Stimulated activated naive CD8-positive, alpha-beta T cell treated with anti-CD3 and anti-CD28 coated beads, Interleukin-15, amount 100 ng/mL, for 72 hours (primary cell): ENCODE results near the gene CHAF1B.

Experiments used
- ATAC-seq: fragments of 150-1000 bp; cut with Tn5 transposase; 2 replicates; pipeline ENCODE4 v1.10.0; 2021; ENCODE audit warnings: mild to moderate bottlenecking, moderate library complexity
- DNase-seq, 2 donors: peaks; one replicate each; pipeline ENCODE4 v3.0.0; 2021 to 2022
- H3K27ac Mint-ChIP-seq, 2 donors: one replicate each; pipeline ENCODE4 v1.8.0; 2022; ENCODE audit warnings: mild to moderate bottlenecking in 2 of 2, mixed read lengths in 2 of 2, moderate library complexity in 2 of 2
- H3K27me3 Mint-ChIP-seq: one replicate; pipeline ENCODE4 v1.8.0; 2022; ENCODE audit warnings: mixed read lengths
- H3K4me1 Mint-ChIP-seq: one replicate; pipeline ENCODE4 v1.8.0; 2022; ENCODE audit warnings: mild to moderate bottlenecking, mixed read lengths
- H3K4me3 Mint-ChIP-seq, 2 donors: one replicate each; pipeline ENCODE4 v1.8.0; 2022; ENCODE audit warnings: mild to moderate bottlenecking in 2 of 2, mixed read lengths in 2 of 2, moderate library complexity in 1 of 2
- H3K9me3 Mint-ChIP-seq, 2 donors: one replicate each; pipeline ENCODE4 v1.8.0; 2022; ENCODE audit warnings: mixed read lengths in 2 of 2

Gene CHAF1B

DNA sequence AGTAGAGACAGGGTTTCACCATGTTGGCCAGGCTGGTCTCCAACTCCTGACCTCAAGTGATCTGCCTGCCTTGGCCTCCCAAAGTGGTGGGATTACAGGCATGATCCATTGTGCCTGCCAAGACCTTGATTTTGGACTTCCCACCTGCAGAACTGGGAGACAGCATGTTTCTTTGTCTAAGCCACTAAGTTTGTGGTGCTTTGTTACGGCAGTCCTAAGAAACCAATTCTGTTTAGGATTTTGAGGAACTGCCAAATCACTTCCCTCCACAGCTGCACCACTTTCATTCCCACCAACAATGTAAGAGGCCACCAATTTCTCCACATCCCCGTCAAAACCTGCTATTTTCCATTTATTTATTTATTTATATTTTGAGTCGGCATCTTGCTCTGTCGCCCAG lies 46.1 kb downstream of the CHAF1B start:
- H3K4me3 Mint-ChIP-seq, result no peak overlapping the region

DNA sequence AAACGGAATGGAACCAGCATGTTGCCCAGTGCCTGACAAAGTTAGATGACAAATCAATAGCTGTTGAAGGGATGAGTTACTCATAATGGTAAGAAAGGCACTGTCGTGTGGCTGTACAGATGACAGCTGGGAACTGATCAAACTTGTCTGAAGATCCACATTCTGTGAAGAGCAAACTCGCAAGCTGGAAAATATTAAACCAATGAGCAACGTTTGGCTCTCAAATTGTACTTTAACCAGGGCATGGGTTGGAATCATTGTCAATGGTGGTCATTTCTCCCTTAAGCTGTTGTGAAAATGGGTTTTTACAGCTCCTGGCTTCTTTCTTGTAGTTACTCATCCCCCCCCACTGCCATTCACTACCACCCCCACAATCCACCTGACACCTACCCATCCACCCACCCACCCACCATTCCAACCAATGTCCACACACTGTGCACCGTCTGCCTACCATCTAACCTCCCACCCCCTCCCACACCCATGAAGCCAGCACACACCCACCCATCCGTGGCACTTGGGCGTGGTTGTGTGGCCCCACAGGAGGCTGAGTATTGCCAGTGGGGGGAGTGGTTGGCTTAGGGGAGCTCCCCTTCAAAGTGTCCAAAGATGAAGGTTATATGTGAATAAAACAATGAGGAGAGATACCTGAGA lies 48.0 kb downstream of the CHAF1B start:
- no peak for DNase-seq
- peaks cover 57% of the 10 kb centered on the region for H3K27me3 Mint-ChIP-seq
- no peak for ATAC-seq
- H3K4me1 Mint-ChIP-seq, result peaks cover 22% of the 10 kb centered on the region
- H3K27ac Mint-ChIP-seq, result no peak overlapping the region
- no peak overlapping the region for H3K4me3 Mint-ChIP-seq
- no peaks in the 10 kb centered on the region for H3K9me3 Mint-ChIP-seq

More for the DNA sequence above, 46.1 kb downstream of the CHAF1B start:
- ATAC-seq, result no peak
- Mint-ChIP-seq H3K27ac (no peak overlapping the region), H3K27me3 (peaks cover 57% of the 10 kb centered on the region), H3K9me3 (no peaks in the 10 kb centered on the region), H3K4me1 (peaks cover 22% of the 10 kb centered on the region)
- DNase-seq, result no peak

DNA sequence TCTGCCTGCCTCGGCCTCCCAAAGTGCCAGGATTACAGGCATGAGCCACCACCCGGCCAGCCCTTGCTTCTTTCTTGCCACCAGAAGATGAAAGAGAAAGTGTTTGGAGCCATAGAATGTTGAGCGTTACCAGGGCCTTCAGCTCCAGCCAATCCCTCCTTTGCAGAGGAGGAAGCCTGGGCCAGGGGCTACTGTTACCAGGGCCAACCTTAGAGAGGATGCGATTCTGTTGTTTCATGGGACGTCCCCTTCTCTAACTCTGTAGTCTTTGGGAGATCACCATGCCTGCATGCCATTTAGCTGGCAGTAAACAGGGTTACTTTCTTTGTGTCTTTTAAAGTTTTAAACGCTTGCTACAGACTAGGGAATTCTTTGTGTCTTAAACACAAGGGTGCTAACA lies 49.0 kb downstream of the CHAF1B start:
- Mint-ChIP-seq H3K4me3 (no peak overlapping the region), H3K9me3 (no peaks in the 10 kb centered on the region), H3K27me3 (peaks cover 50% of the 10 kb centered on the region), H3K4me1 (peaks cover 16% of the 10 kb centered on the region), H3K27ac (no peak overlapping the region)
- ATAC-seq, result no peak
- DNase-seq, result no peak

DNA sequence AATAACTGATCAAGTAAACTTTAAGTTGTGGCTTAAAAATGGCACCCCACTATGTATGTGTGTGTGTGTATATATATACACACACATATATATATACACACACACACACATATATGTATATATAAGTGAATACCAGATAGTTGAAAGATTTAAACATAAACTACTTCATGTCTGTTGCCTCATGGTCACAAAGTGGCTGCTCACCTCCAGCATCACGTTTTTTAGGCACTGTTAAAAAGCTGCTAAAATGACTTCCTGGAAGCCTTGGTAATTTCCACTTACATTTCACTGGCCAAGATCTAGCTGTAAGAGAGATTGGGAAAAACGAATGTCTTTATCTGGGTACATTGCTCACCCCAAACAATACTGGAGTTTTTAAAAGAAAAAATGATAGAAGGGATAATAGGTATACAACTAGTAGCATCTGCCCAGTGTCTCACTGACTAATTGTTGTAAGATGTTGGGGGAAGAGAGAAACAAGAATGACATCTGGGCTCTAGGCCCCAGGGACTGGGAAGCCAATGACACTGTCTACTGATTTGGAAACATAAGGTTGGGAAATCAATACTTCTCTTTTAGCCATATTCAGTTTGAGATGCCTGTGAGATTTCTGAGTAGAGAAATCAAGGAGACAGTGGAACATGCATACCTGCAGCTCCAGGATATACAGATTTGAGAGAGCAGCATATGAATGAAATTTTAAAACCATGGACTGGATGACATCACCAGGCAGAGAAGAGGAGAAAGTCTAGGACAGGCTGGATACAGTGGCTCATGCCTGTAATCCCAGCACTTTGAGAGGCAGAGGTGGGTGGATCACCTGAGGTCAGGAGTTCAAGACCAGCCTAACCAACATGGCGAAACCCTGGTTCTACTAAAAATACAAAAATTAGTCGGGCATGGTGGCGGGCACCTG lies 51.9 kb downstream of the CHAF1B start:
- Mint-ChIP-seq H3K27me3 (peaks cover 21% of the 10 kb centered on the region), H3K9me3 (no peaks in the 10 kb centered on the region), H3K4me1 (no peaks in the 10 kb centered on the region), H3K27ac (no peak overlapping the region), H3K4me3 (no peak overlapping the region)
- DNase-seq (no peak), ATAC-seq (no peak)

DNA sequence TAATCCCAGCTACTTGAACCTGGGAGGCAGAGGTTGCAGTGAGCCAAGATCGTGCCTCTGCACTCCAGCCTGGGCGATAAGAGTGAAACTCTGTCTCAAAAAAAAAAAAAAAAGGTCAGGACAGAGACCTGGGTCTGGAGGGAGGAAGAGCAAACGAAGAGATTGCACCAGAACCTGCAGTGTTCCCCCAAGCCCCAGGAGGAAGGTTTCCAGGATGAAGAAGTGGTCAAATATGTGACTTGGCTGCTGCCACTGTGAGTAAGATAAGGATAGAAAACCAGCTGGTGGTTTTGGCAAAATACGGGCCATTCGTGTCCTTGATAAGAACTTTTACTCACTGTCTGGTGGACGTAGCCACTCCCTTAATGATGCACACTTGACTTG lies 52.5 kb downstream of the CHAF1B start:
- DNase-seq (no peak), ATAC-seq (no peak)
- Mint-ChIP-seq H3K9me3 (no peaks in the 10 kb centered on the region), H3K27ac (no peak overlapping the region), H3K4me1 (no peaks in the 10 kb centered on the region), H3K4me3 (no peak overlapping the region), H3K27me3 (peaks cover 15% of the 10 kb centered on the region)

DNA sequence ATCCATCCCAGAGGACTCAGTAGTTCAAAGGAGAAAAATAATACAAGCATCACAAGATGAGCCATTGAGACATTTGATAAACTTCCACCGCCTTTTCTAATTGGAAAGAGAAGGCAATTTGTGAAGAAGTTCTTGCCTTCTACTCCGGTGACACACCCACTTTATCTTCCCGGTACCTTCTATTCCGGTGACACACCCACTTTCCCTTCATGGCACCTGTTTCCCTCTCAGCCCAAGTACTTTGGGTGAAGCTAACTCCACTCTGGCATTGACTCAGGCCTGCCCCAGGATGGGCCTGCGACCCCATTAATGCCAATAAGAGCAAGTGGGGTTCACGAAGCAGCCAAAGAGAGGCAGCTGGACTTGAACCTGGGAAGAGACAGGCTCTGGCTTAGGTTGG lies 56.5 kb downstream of the CHAF1B start:
- no peaks in the 10 kb centered on the region for H3K27me3 Mint-ChIP-seq

DNA sequence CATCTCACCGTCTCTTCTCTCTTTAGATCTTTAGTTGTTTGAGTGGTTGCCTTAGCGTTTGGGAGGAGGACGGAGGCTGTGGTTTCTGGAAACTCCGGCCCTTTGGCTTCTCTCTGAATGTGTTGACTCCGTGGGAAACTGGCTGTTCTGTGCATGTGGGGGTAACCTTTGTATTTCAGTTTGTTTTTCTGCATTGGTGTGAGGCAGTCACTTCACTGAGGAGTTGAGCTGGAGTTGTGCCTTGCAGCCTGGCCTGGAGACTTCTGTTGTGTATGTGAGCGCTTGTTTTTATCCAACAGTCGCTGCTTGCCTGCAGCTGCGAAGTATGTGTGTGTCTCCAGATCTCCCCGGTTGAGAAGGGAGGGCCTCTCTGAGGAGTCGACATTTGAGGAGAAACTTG lies 61.1 kb downstream of the CHAF1B start:
- Mint-ChIP-seq H3K9me3 (no peaks in the 10 kb centered on the region), H3K4me3 (no peak overlapping the region), H3K27me3 (no peaks in the 10 kb centered on the region), H3K4me1 (peaks cover 6% of the 10 kb centered on the region), H3K27ac (no peak overlapping the region)
- DNase-seq (no peak), ATAC-seq (no peak)

More for the DNA sequence above, 56.5 kb downstream of the CHAF1B start:
- no peaks in the 10 kb centered on the region for H3K9me3 Mint-ChIP-seq
- ATAC-seq (no peak), DNase-seq (no peak)
- H3K27ac Mint-ChIP-seq, result no peak overlapping the region
- H3K4me1 Mint-ChIP-seq, result peaks cover 6% of the 10 kb centered on the region
- no peak overlapping the region for H3K4me3 Mint-ChIP-seq

DNA sequence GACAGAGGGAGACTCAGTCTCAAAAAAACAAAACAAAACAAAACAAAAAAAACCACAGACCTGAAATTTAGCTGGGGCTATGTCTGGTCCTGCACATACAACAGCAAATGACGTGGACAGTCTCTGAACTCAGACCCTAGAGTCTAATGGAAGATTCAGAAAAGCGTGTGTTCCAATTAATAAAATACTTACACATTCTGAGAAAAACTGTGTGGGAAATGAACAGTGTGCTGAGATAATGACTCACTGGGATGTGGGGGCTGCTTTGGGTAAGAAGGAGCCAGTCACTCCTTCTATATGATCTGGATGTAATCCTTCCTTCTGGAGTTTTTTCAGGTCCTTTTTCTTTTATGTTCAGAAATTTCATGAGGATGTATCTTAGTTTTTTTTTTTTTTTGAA lies 65.3 kb downstream of the CHAF1B start:
- Mint-ChIP-seq H3K27me3 (no peaks in the 10 kb centered on the region), H3K4me3 (no peak overlapping the region), H3K9me3 (no peaks in the 10 kb centered on the region), H3K27ac (no peak overlapping the region), H3K4me1 (no peaks in the 10 kb centered on the region)
- no peak for ATAC-seq
- DNase-seq, result no peak

DNA sequence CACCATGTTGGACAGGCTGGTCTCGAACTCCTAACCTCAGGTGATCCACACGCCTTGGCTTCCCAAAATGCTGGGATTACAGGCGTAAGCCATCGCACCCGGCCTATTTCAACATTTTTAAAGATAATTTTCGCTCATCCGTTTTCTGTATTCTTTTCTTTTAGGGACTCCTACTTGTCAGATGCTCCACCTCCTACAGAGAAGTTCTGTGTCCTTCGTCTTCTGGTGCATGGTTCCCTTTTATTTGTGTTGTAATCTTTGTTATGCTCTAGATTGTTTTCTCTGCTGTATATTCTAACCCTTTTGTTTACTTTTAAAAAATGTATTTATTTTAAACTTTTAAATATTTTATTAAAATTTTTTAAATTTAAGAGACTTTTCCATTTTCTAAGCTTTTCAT lies 66.3 kb downstream of the CHAF1B start:
- Mint-ChIP-seq H3K27me3 (no peaks in the 10 kb centered on the region), H3K4me1 (no peaks in the 10 kb centered on the region), H3K4me3 (no peak overlapping the region), H3K9me3 (no peaks in the 10 kb centered on the region), H3K27ac (no peak overlapping the region)
- DNase-seq (no peak), ATAC-seq (no peak)

DNA sequence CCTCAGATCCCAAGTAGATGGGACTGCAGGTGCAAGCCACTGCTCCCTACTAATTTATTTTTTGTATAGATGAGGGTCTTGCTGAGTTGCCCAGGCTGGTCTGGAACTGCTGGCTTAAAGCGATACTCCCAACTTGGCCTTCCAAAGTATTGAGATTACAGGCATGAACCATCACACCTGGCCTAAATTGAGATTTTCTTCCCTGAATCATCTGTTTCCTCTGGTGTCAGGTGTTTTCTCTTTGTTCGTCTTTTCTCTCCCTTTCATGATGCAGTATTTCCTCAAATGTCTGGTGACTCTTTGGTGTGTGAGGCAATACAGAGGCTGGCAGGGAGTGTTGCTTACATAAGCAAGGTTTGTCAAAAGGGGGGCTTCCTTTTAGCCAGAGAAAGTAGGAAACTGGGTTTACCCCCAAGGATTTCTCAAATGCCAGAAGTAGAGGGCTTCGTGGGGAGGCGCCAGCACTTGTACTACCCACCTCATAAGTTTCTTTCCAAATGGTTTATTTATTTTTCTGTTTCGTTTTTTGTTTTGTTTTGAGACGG lies 67.2 kb downstream of the CHAF1B start:
- ATAC-seq, result no peak
- H3K4me3 Mint-ChIP-seq, result no peak overlapping the region

DNA sequence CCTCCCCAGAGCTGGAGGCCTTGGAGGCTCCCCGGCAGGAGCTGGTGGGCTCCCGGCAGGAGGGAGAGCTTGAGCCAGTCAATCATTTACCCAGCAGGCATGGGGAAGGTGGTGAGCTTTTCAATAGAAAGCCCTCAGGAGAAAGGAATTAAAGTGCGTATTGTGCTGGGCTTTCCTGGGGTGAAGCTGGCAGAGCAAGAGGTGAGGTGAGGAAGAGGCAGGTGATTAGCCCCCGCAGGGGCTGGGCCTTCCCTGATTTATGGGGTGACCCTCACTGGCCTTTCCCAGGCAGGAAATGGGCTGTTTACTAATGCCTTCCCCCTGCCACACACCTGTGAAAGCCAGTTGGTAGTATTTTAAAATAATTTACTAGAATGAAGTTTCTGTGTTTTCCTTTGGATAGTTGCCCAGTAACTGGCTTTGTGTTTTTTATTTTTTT lies 68.9 kb downstream of the CHAF1B start:
- DNase-seq, result no peak
- peak overlapping the region in 1 of 2 donors; percentile 30 for H3K27ac Mint-ChIP-seq
- ATAC-seq, result no peak
- no peaks in the 10 kb centered on the region for H3K4me1 Mint-ChIP-seq
- H3K9me3 Mint-ChIP-seq, result no peaks in the 10 kb centered on the region
- no peaks in the 10 kb centered on the region for H3K27me3 Mint-ChIP-seq
- no peak overlapping the region for H3K4me3 Mint-ChIP-seq

More for the DNA sequence above, 67.2 kb downstream of the CHAF1B start:
- no peak for DNase-seq
- Mint-ChIP-seq H3K27me3 (no peaks in the 10 kb centered on the region), H3K4me1 (no peaks in the 10 kb centered on the region), H3K27ac (no peak overlapping the region), H3K9me3 (no peaks in the 10 kb centered on the region)

DNA sequence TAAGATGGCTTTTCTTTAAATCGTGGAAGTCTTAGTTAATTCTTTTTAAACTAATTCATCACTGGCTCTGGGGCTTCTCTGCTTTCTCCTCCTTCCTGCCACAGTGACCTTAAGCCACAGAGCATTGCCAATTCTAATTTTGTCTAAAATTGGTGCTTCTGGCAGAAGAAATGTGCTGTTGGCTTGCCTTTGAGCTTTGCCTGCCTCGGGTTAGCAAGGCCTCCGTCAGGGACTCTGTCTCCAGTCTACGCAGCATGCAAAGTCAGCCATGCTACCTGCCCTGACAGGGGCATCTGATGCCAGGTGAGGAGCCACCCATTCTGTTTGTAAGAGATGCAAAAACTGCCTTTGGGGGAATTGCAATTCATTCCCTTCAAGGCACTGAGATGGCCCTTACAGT lies 69.5 kb downstream of the CHAF1B start:
- ATAC-seq (no peak), DNase-seq (no peak)
- Mint-ChIP-seq H3K27ac (no peak overlapping the region), H3K9me3 (no peaks in the 10 kb centered on the region), H3K27me3 (no peaks in the 10 kb centered on the region), H3K4me3 (no peak overlapping the region), H3K4me1 (no peaks in the 10 kb centered on the region)

DNA sequence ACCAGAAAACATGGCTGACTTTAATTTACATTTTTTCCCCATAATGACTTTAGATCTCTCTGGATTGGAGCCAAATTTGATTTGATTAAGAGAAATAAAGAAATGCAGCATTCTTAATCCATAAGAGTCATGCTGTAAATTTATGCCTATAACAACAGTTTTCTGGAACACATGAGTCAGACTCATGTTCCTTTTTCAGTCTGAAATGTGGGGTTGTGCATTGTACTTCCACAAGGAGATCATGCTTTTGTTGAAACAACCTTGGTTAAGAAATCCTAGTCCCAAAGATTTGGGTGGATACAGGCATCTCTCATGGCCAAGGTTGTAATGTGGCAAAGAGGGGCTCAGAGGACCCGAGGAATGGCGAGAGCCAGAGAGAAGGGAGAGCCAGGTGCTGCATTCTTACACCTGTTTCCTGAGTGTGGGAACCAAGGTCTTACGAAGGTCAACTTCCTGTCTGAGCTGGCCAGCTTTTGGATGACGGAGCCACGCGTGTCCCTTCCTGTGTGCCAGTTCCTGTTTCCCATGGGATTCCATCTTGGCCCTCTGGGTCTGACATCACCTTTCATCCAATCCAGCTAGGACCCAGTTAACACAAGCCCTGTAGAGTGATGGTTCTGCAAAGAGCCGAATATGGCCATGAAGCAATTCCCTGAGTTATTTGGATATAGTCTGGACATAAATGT lies 71.7 kb downstream of the CHAF1B start:
- DNase-seq (no peak), ATAC-seq (no peak)
- no peak overlapping the region for H3K4me3 Mint-ChIP-seq

DNA sequence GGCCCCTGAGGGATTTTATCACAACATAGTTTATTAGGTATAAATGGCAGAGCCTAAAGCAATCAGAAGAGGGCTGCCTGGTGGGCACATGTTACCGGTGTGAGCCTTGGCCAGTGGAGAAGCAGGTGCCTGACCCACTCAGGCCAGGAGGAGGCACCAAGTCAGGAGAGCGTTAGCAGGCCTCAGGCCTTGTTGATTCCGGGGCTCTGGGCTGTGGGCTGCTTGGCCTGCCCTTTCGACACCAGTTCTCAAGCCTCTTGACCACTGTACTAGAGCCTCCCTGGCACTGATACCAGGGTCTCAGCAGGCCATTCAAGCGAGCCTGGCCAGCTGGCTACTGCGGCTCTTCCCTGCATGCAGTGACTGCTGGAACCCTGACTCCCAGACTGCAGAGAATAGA lies 73.9 kb downstream of the CHAF1B start:
- Mint-ChIP-seq H3K4me3 (no peak overlapping the region), H3K9me3 (no peaks in the 10 kb centered on the region), H3K27me3 (peaks cover 9% of the 10 kb centered on the region), H3K4me1 (peaks cover 4% of the 10 kb centered on the region), H3K27ac (no peak overlapping the region)
- ATAC-seq (no peak), DNase-seq (no peak)

More for the DNA sequence above, 71.7 kb downstream of the CHAF1B start:
- Mint-ChIP-seq H3K4me1 (no peaks in the 10 kb centered on the region), H3K9me3 (no peaks in the 10 kb centered on the region), H3K27ac (no peak overlapping the region), H3K27me3 (no peaks in the 10 kb centered on the region)

DNA sequence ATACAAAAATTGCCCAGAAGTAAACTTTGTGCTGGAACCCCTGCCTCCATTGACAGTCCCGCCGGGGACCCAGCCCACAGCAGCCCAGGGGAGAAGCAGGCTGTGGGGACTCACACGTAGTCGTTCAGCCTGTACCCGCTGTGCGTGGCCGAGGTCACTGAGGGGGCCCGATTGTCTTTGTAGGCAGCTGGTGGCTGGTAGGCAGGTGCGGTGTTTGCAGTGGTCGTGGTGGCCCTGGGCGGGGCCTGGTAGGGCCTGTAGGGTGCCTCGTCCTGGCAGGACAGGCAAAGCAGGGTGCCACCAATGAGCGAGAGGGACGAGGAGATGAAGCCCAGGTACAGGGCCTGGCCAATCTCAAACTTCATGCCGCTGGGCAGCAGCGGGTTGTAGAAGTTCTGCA lies 75.7 kb downstream of the CHAF1B start:
- H3K4me1 Mint-ChIP-seq, result peaks cover 6% of the 10 kb centered on the region
- peak overlapping the region in 1 of 2 donors; percentile 76 for H3K27ac Mint-ChIP-seq
- H3K9me3 Mint-ChIP-seq, result no peaks in the 10 kb centered on the region
- no peak for DNase-seq
- peaks cover 9% of the 10 kb centered on the region for H3K27me3 Mint-ChIP-seq
- ATAC-seq, result no peak
- H3K4me3 Mint-ChIP-seq, result no peak overlapping the region
